Transverse colon (tissue), 4 donors: ENCODE results near the gene GPR39. TPM values are rescaled to one million over a fixed set of nuclear protein-coding genes. Genes with fewer than 3 reads are reported as not detected.

Source experiments
- DNase-seq: peaks from one replicate; pipeline ENCODE4 v3.0.0-alpha.2; 2019
- H3K27ac ChIP-seq, 4 donors: fragments of 200-600 bp; sonication (generic); 2 replicates each; pipeline ENCODE4 v1.5.1; 2016 to 2018; ENCODE audit warnings: inconsistent platforms in 4 of 4
- H3K27me3 ChIP-seq: fragments of 200-600 bp; sonication (generic); 2 replicates; pipeline ENCODE4 v1.5.1; 2017; ENCODE audit warnings: inconsistent platforms
- H3K36me3 ChIP-seq, 4 donors: fragments of 200-600 bp; sonication (generic); 2 replicates each; pipeline ENCODE4 v1.5.1; 2017 to 2019; ENCODE audit warnings: inconsistent platforms in 4 of 4
- H3K4me1 ChIP-seq, 4 donors: fragments of 200-600 bp; sonication (generic); 2 replicates each; pipeline ENCODE4 v1.5.1; 2017 to 2020; ENCODE audit warnings: inconsistent platforms in 4 of 4
- H3K4me3 ChIP-seq, 4 donors: fragments of 200-600 bp; sonication (generic); 1 replicate in 1 of 4; 2 replicates in 3 of 4; pipeline versions ENCODE4 v1.5.1 to v1.6.1; 2017 to 2019; ENCODE audit warnings: inconsistent platforms in 4 of 4
- H3K9me3 ChIP-seq, 2 donors: fragments of 200-600 bp; sonication (generic); 2 replicates each; pipeline ENCODE4 v1.5.1; 2017 to 2019; ENCODE audit warnings: inconsistent platforms in 2 of 2
- EP300 ChIP-seq: sonication (generic); formaldehyde crosslinking; IDR thresholded peaks from one replicate; pipeline ENCODE4 v1.6.1; 2017; ENCODE audit warnings: antibody characterized with exemption, low read depth
- POLR2A ChIP-seq: fragments of 450-650 bp; IDR thresholded peaks from one replicate; pipeline ENCODE4 v1.6.1; 2016; ENCODE audit warnings: antibody characterized with exemption, mild to moderate bottlenecking, moderate library complexity
- POLR2AphosphoS5 ChIP-seq, 3 donors: sonication (generic); formaldehyde crosslinking; IDR thresholded peaks; one replicate each; pipeline ENCODE4 v1.6.1; 2016; ENCODE audit warnings: antibody characterized with exemption in 3 of 3
- WGBS, 2 donors: methylation state at CpG; one replicate each; pipeline ENCODE4 v1.1.5; 2018; ENCODE audit warnings: low coverage in 1 of 2; 5-methylcytosine and 5-hydroxymethylcytosine counted together
- in situ Hi-C, 4 donors: fragments of 200-750 bp; cut with MboI; loops; one replicate each; pipeline versions ENCODE4 v1.15.0 to v1.15.1; 2017; ENCODE audit warnings: low sequenced_read_pairs in 3 of 4, low pct_ligation_motif_present in 1 of 4, low pct_unique_long_range_greater_than_20kb in 1 of 4
- intact Hi-C: fragments of 100-400 bp; cut with DNase I; formaldehyde crosslinking; loops from one replicate; pipeline ENCODE4 v1.15.1; 2023; ENCODE audit warnings: low total_unique reads
- total RNA-seq, 4 donors: library from RNA; depleted of rRNA; stranded (reverse); fragments of >200 nt; gene quantifications; one replicate each; pipeline ENCODE4 v1.1.0, GENCODE V29; 2016
- TF ChIP-seq, protein P1 (sequence below), 5 experiments: fragments of 200-600 bp in 3 of 5; fragments of 450-650 bp in 2 of 5; sonication (generic) in 3 of 5; IDR thresholded peaks; 1 replicate in 2 of 5; 2 replicates in 3 of 5; pipeline ENCODE4 v1.5.1; 2016 to 2017; ENCODE audit warnings: antibody characterized with exemption in 5 of 5, inconsistent platforms in 3 of 5, mild to moderate bottlenecking in 2 of 5, moderate library complexity in 1 of 5

The GPR39 gene
- total RNA-seq, 4 donors from 2014 or later = 26.3 to 85.3 (median 39.6) TPM

GRCh38 chr2:132662732-132663131 is 246.1 kb downstream of the GPR39 start:
- Histone ChIP-seq H3K4me1 (no peaks in the 10 kb centered on the region), H3K9me3 (no peaks in the 10 kb centered on the region), H3K4me3 (no peak overlapping the region), H3K27ac (no peak overlapping the region), H3K27me3 (peaks cover 8% of the 10 kb centered on the region), H3K36me3 (no peaks in the 10 kb centered on the region)
- intact Hi-C loops = no loop called here
- DNase-seq = no peak
- TF ChIP-seq EP300 (no peak), POLR2AphosphoS5 (IDR thresholded peaks at IDR 0.05) (no peak), POLR2A (no peak)
- TF ChIP-seq, protein P1, sequence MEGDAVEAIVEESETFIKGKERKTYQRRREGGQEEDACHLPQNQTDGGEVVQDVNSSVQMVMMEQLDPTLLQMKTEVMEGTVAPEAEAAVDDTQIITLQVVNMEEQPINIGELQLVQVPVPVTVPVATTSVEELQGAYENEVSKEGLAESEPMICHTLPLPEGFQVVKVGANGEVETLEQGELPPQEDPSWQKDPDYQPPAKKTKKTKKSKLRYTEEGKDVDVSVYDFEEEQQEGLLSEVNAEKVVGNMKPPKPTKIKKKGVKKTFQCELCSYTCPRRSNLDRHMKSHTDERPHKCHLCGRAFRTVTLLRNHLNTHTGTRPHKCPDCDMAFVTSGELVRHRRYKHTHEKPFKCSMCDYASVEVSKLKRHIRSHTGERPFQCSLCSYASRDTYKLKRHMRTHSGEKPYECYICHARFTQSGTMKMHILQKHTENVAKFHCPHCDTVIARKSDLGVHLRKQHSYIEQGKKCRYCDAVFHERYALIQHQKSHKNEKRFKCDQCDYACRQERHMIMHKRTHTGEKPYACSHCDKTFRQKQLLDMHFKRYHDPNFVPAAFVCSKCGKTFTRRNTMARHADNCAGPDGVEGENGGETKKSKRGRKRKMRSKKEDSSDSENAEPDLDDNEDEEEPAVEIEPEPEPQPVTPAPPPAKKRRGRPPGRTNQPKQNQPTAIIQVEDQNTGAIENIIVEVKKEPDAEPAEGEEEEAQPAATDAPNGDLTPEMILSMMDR (IDR thresholded peaks at IDR 0.05) = no peak
- WGBS, 2 donors = 21 to 59% methylated on average over 3 of the region's 3 CpGs
- in situ Hi-C loops = loop anchor here in 1 of 4 donors (25.0 kb wide), 1 partner anchor 500 kb away; no protein-coding TSS in a partner anchor

GRCh38 chr2:132664096-132664495 is 247.5 kb downstream of the GPR39 start:
- Histone ChIP-seq H3K27ac (no peak overlapping the region), H3K36me3 (no peaks in the 10 kb centered on the region), H3K9me3 (no peaks in the 10 kb centered on the region), H3K4me1 (peaks cover under 1 to 8% (median 4%) of the 10 kb centered on the region in 4 donors), H3K27me3 (peaks cover 22% of the 10 kb centered on the region), H3K4me3 (no peak overlapping the region)
- WGBS, 2 donors = 70 to 86% methylated on average over 1 to 2 of the region's 2 CpGs
- intact Hi-C loops (no loop called here), in situ Hi-C loops (loop anchor here in 1 of 4 donors (25.0 kb wide), 1 partner anchor 498 kb away; no protein-coding TSS in a partner anchor)
- DNase-seq = no peak
- TF ChIP-seq, protein P1 (IDR thresholded peaks at IDR 0.05) = no peak
- TF ChIP-seq EP300 (no peak), POLR2AphosphoS5 (IDR thresholded peaks at IDR 0.05) (no peak), POLR2A (no peak)

- TF ChIP-seq POLR2AphosphoS5 (IDR thresholded peaks at IDR 0.05) (no peak), POLR2A (no peak), EP300 (no peak)
- TF ChIP-seq, protein P1 (IDR thresholded peaks at IDR 0.05) = no peak
- no peak for DNase-seq
- intact Hi-C loops = no loop called here
- no peak overlapping the region for H3K4me3 ChIP-seq
- H3K27me3 ChIP-seq = peaks cover 36% of the 10 kb centered on the region
- in situ Hi-C loops = loop anchor here in 1 of 4 donors (25.0 kb wide), 1 partner anchor 497 kb away; no protein-coding TSS in a partner anchor
- H3K4me1 ChIP-seq = peaks cover 8 to 23% (median 16%) of the 10 kb centered on the region in 4 donors
- no peak overlapping the region for H3K27ac ChIP-seq
- no peaks in the 10 kb centered on the region for H3K9me3 ChIP-seq
- WGBS, 2 donors = 63 to 72% methylated on average over 4 of the region's 4 CpGs
- H3K36me3 ChIP-seq = no peaks in the 10 kb centered on the region
Observed at GRCh38 chr2:132665401-132666140, 249.0 kb downstream of the GPR39 start.

DNA sequence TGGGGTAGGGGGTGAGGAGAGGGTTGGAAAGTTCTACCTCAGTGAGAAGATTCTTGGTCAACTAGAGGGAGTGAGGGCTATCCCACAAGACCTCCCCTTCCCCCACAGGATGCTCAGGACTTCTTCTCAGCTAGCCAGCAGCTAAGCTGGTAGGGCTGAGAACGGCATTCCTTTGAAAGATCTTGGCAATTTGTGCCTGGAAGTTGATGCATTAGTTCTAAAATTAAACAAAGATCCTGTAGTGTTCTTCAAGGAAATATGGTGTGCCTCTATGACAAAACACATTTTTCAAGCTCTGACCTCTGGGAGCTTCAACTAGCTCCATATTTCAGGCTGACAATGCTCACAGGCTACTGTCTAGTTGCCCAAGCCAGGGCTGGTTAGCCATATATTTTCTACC is 251.1 kb downstream of the GPR39 start:
- peaks cover 8 to 33% (median 23%) of the 10 kb centered on the region in 4 donors for H3K4me1 ChIP-seq
- DNase-seq = no peak
- TF ChIP-seq EP300 (no peak), POLR2A (no peak), POLR2AphosphoS5 (IDR thresholded peaks at IDR 0.05) (no peak)
- TF ChIP-seq, protein P1 (IDR thresholded peaks at IDR 0.05) = no peak
- H3K9me3 ChIP-seq = no peaks in the 10 kb centered on the region
- H3K27ac ChIP-seq = no peak overlapping the region
- WGBS, 2 donors = 58% methylated on average over 1 of the region's 1 CpG; no CpG with 5 or more reads in 1 of the 2 donors
- intact Hi-C loops (no loop called here), in situ Hi-C loops (loop anchor here in 1 of 4 donors (25.0 kb wide), 1 partner anchor 495 kb away; no protein-coding TSS in a partner anchor)
- peaks cover 50% of the 10 kb centered on the region for H3K27me3 ChIP-seq
- no peak overlapping the region for H3K4me3 ChIP-seq
- H3K36me3 ChIP-seq = no peaks in the 10 kb centered on the region
